IPS-18c (cell line): Measurements from ENCODE around the gene DPH2.

Experiments used
- H3K4me3 ChIP-seq: 2 replicates; pipeline ENCODE4 v1.7.0; 2013; ENCODE audit warnings: low read depth, mild to moderate bottlenecking, low read length, moderate library complexity; ENCODE audit not compliant: insufficient read depth
- H3K9me3 ChIP-seq: one replicate; pipeline ENCODE4 v1.6.1; 2013; ENCODE audit warnings: mild to moderate bottlenecking, low read length, moderate library complexity; ENCODE audit not compliant: control insufficient read depth, insufficient read depth

DPH2 gene

GRCh38 chr1:43957407-43958040, 12.3 kb upstream of the DPH2 start:
- H3K4me3 ChIP-seq, result no peak overlapping the region
- H3K9me3 ChIP-seq, result no peaks in the 10 kb centered on the region

GRCh38 chr1:43958351-43959255, 11.2 kb upstream of the DPH2 start:
- no peaks in the 10 kb centered on the region for H3K9me3 ChIP-seq
- no peak overlapping the region for H3K4me3 ChIP-seq

- Histone ChIP-seq H3K9me3 (no peaks in the 10 kb centered on the region), H3K4me3 (no peak overlapping the region)
These were observed 9.0 kb upstream of the DPH2 start for GRCh38 chr1:43960798-43961197.

GRCh38 chr1:43961692-43962091, 8.1 kb upstream of the DPH2 start:
- Histone ChIP-seq H3K9me3 (no peaks in the 10 kb centered on the region), H3K4me3 (no peak overlapping the region)

DNA sequence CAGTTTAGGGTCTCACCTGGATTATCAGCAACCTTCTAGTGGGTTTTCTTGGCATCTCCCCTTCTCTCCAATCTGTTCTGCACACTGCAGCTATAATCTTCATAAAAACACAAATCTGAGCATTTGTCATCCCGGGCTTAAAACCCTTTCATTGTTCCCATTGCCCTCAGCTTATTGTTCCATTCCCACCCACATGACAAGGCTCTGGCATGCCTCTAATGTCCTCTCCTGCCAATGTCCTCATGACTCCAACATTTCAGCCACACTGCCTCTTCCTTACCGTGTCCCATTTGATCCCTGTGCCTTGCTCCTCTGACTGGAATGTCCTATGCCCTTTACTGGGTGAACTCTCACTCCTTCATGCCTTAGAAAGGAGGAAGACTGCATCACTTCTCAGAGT, 7.5 kb upstream of the DPH2 start:
- Histone ChIP-seq H3K9me3 (no peaks in the 10 kb centered on the region), H3K4me3 (no peak overlapping the region)

- Histone ChIP-seq H3K4me3 (no peak overlapping the region), H3K9me3 (no peaks in the 10 kb centered on the region)
These were observed 6.8 kb upstream of the DPH2 start for GRCh38 chr1:43963006-43963405.

GRCh38 chr1:43963890-43964289, 5.9 kb upstream of the DPH2 start:
- Histone ChIP-seq H3K4me3 (no peak overlapping the region), H3K9me3 (peaks cover 4% of the 10 kb centered on the region)

- peaks cover 4% of the 10 kb centered on the region for H3K9me3 ChIP-seq
- no peak overlapping the region for H3K4me3 ChIP-seq
These were observed 4.5 kb upstream of the DPH2 start for GRCh38 chr1:43965316-43965715.

DNA sequence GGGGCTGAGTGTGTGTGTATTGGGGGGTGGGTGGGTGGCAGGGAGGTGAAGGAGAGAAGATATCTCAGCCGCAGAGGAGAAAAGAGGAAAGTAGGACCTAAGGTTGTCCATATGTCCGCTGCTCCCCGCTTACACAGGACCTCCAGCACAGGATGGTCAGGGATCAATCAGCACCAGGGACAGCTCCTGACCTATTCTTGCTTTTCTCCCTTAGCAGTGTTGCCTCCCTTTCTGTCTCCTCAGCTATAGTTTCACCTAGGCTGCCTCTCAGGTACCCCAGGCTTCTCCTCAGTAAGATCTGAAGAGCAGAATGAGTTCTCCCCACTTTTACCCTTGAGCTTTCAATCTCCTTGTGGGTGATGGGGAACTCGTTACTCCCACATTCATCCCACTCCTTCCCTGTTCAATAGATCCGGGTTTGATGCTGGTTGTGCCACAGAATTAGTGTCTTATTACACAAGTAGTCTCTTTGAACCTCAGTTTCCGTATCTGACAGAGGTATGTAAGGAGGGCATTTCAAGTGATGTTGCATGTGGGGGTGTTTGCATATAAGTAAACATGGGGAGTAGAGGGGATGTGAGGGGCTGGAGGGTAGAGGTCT, 1.4 kb upstream of the DPH2 start:
- H3K9me3 ChIP-seq, result peaks cover 4% of the 10 kb centered on the region
- H3K4me3 ChIP-seq, result no peak overlapping the region

DNA sequence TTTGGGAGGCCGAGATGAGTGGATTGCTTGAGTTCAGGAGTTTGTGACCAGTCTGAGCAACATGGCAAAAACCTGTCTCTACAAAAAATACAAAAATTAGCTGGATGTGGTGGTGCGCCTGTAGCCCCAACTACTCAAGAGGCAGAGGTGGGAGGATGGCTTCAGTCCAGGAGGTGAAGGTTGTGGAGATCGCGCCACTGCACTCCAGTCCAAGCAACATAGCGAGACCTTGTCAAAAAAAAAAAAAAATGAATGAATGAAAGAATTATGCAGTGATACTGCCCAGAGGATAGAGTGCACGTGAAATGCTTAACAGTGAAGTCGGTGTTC, 429 bp upstream of the DPH2 start:
- H3K9me3 ChIP-seq, result peaks cover 4% of the 10 kb centered on the region
- H3K4me3 ChIP-seq, result 0 out of 2 replicates have a peak overlapping the region, but pooled peaks have one; percentile 25

- H3K4me3 ChIP-seq, result peak overlapping the region; percentile 74
These were observed 692 bp downstream of the DPH2 start for GRCh38 chr1:43970502-43970901.

DNA sequence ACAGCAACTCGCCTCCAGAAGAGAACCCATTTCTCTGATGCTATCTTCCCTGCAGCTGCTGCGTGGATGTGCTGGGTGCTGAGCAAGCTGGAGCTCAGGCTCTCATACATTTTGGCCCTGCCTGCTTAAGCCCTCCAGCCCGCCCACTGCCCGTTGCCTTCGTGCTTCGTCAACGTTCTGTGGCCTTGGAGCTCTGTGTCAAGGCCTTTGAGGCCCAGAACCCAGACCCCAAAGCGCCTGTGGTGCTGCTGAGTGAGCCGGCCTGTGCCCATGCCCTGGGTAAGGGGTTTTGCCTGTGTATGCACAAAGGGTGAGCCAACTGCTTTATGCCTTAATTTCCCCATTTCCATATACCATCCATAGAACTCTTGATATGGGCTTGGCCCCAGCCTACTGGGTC, 1.1 kb downstream of the DPH2 start:
- Histone ChIP-seq H3K9me3 (peaks cover 7% of the 10 kb centered on the region), H3K4me3 (peak overlapping the region; percentile 74)

More at GRCh38 chr1:43970502-43970901, 692 bp downstream of the DPH2 start:
- peaks cover 7% of the 10 kb centered on the region for H3K9me3 ChIP-seq

GRCh38 chr1:43971336-43971980, 1.6 kb downstream of the DPH2 start:
- peaks cover 7% of the 10 kb centered on the region for H3K9me3 ChIP-seq
- no peak overlapping the region for H3K4me3 ChIP-seq

DNA sequence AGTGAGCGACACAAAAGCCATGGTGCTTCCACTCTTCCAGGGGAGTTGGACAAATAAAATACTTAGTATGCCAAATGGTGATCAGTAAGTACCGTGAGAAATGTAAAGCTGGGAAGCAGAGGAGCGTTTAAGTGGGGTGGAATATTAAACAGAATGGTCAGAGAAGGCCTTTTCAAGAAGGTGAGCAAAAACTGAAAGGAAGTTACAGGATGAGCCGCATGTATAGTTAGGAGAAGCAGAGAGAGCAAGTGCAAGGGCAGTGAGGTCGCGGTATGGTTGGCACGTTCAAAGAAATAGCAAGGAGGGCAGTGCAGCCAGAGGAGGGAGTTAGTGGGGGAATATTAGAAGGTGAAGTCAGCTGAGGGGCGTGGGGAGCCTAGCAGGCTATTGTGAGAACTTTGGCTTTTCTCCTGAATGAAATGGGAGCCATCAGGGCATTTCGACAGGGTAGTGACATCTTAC, 4.2 kb downstream of the DPH2 start:
- H3K9me3 ChIP-seq, result peaks cover 3% of the 10 kb centered on the region
- H3K4me3 ChIP-seq, result peak overlapping the region; percentile 94

DNA sequence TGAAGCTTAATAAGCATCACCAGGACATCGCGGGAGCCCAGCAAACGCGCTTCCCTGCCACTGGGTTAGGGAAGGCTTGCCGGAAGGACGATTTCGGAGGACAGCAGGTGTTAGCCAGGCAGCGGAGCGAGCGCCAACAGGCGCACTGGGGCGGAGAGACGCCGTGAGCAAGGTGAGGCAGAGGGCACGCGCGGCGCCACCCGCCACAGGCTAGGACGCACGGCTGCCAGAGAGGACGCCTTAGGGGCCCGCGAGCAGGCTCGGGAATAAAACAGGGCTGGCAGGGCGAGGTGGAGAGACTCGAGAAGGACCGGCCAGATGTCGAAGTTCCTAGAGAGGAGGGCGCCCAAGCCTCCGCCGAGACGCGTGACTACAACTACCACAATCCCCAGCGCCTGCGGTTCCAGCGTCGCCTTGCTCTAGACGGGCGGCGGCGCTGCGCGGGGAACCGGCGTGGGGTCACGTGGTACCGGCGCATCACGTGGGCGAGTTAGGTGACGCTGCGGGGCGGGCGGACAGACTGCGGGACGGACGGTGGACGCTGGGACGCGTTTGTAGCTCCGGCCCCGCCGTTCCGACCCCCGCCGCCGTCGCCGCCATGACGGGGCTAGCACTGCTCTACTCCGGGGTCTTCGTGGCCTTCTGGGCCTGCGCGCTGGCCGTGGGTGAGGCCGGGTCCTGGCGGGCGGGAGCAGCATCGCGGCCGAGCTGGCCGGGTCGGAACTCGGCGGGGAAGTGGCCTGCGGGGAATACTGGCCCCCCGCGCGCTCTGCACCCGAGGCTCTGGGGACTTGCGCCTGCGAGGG, 4.8 kb downstream of the DPH2 start, which contains the start of gene ATP6V0B:
TSS of gene ATP6V0B (plus strand) at position 518 of the 806 bp plus-strand sequence. CDS start at position 599, 81 bp downstream.
- H3K4me3 ChIP-seq, result peak within 1 kb of the TSS; percentile 94
- H3K9me3 ChIP-seq, result peaks cover 3% of the 10 kb centered on the region

DNA sequence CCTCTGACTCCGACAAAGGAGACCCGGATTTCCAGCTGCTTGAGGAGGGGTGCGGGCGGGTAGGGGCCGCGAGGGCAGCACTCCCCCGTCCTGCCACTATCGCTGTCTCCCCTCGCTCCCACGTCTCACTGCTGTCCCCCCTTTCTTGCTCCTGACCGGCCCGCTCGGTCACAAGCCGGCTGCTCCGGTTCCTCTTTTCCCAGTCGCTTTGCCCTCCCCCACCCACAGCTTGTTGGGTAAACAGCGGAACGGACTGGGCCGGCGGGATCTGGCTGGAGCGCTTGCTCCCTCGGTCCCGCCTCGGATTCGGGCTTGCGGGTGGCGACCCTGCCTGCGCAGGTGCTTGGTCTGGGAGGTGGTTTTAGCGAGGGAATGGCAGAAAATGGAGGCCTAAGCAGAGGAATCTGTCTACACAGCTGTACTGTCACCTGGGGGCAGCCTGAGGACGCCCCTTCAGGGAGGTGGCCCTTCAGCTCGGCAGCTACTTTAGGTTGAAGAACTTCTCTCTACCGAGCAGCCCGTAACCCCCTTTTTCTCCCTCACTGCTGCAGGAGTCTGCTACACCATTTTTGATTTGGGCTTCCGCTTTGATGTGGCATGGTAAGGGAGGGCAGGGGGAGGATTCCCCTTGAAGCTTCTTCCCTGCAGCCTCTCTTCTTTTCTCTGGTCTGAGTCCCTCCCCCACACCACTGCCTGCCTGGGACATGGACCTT, 5.6 kb downstream of the DPH2 start:
- Histone ChIP-seq H3K9me3 (peaks cover 3% of the 10 kb centered on the region), H3K4me3 (peak overlapping the region; percentile 94)
